RKO (cell line): Measurements from ENCODE around the gene SP140.
"Not testable (repeated sequence)": the region's sequence is repeated elsewhere in the genome, so short reads cannot be mapped to it uniquely, and the experiment has no call there.

ENCODE experiments used
- DNase-seq: peaks from one replicate; pipeline ENCODE4 v3.0.0-alpha.2; 2016; ENCODE audit warnings: low spot score

Gene SP140

GRCh38 chr2:230326453-230327417 is 101.2 kb downstream of the SP140 start, which contains the start of gene SP140L:
TSS of gene SP140L (plus strand) at chr2:230327193. CDS start at chr2:230327270, 77 bp downstream.
- peak; percentile 91 for DNase-seq

GRCh38 chr2:230327418-230328154 is 102.0 kb downstream of the SP140 start:
- DNase-seq: peak; percentile 32

GRCh38 chr2:230328155-230328458 is 102.6 kb downstream of the SP140 start:
- no peak for DNase-seq

- no peak for DNase-seq
These were observed 104.5 kb downstream of the SP140 start for GRCh38 chr2:230329946-230330605.

- DNase-seq: no peak
These were observed 105.2 kb downstream of the SP140 start for GRCh38 chr2:230330725-230331124.

GRCh38 chr2:230335461-230335863 is 109.9 kb downstream of the SP140 start:
- DNase-seq: no peak

GRCh38 chr2:230335864-230336506 is 110.4 kb downstream of the SP140 start:
- DNase-seq: no peak

GRCh38 chr2:230341936-230342528 is 116.5 kb downstream of the SP140 start:
- DNase-seq: not testable (repeated sequence)

GRCh38 chr2:230343041-230343624 is 117.6 kb downstream of the SP140 start:
- not testable (repeated sequence) for DNase-seq

GRCh38 chr2:230343747-230344146 is 118.2 kb downstream of the SP140 start:
- no peak for DNase-seq

GRCh38 chr2:230346465-230346864 is 120.9 kb downstream of the SP140 start:
- DNase-seq: no peak

GRCh38 chr2:230346921-230347533 is 121.5 kb downstream of the SP140 start:
- no peak for DNase-seq

- DNase-seq: no peak
These were observed 122.2 kb downstream of the SP140 start for GRCh38 chr2:230347659-230348305.

- no peak for DNase-seq
These were observed 123.3 kb downstream of the SP140 start for GRCh38 chr2:230348787-230349186.

- no peak for DNase-seq
These were observed 130.5 kb downstream of the SP140 start for GRCh38 chr2:230356084-230356483.

- DNase-seq: peak; percentile 32
These were observed 132.8 kb downstream of the SP140 start for GRCh38 chr2:230358305-230358704.

- no peak for DNase-seq
These were observed 134.5 kb downstream of the SP140 start for GRCh38 chr2:230360028-230360427.

GRCh38 chr2:230362030-230362691 is 136.6 kb downstream of the SP140 start:
- no peak for DNase-seq
